Stimulated activated CD8-positive, alpha-beta memory T cell treated with anti-CD3 and anti-CD28 coated beads, Interleukin-15, amount 100 ng/mL, for 48 hours (primary cell): ENCODE measurements around the gene JOSD1.

Experiments used
- DNase-seq, 2 donors: peaks; one replicate each; pipeline ENCODE4 v3.0.0-alpha.2; 2020; ENCODE audit warnings: low read depth in 2 of 2

Gene JOSD1

DNA sequence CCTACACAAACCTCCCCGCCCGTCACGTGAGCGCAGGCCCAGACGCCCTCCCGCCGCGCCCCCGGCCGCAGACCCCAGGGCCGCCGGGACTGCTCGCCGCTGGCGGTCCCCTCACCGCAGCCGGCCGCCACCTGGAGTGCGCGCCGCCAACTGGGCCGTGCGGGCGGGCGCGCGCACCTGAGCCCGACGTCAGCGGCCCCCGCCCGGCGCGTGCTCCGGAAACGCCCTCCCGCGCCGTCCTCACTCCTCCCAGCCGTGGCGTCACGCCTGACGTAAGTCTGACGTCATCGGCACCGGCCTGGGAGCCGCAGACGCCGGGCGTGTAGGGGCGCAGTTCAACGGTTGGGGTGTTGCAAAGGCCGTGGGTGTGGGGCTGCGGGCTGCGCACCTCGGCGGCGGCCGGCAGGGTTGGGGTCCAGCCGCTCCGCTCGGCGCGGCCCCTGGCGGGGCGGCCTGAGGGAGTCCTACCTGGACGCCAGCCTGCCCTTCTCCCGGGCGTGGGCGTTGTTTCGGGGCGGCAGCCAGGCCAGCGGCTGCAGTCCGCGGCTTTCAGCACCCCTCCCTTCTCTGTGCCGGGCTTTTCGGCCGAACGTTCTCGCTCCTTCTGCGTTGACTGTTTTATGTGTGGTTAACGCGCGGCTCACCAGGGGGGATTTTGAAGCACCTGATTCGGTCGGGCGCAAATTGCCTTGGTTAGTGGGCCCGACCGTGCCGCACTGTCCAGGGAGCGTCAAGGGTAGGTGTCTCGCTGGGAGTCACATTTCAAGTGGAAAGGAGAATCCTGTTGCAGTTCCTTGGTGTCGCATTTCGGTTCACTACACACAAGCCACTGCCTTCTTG lies at the start of gene JOSD1:
Gene JOSD1, minus strand, starts transcription at position 155 of the 840 bp plus-strand sequence. CDS start 956 bp downstream, outside the sequence.
- DNase-seq, result peak; percentile 95 to 98

DNA sequence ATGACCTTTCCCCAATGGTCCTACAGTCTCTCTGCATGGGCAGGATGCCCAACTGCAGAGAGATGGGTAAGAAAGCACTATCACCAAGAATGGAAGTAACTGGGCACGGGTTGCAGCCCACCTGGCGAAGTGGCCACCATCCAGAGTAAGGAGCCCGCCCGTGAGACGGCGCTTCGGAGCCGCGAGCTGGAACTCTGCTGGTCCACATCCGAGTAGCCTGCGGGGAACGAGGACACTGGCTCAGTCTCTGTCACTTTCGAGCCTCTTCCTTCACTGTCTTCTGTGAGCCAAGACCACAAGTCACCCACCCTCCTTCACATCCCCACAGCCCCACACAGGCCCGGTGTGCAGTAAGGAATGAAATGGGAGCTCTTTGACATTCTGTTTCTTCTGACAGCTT lies 49.4 kb upstream of the JOSD1 start:
- no peak for DNase-seq

DNA sequence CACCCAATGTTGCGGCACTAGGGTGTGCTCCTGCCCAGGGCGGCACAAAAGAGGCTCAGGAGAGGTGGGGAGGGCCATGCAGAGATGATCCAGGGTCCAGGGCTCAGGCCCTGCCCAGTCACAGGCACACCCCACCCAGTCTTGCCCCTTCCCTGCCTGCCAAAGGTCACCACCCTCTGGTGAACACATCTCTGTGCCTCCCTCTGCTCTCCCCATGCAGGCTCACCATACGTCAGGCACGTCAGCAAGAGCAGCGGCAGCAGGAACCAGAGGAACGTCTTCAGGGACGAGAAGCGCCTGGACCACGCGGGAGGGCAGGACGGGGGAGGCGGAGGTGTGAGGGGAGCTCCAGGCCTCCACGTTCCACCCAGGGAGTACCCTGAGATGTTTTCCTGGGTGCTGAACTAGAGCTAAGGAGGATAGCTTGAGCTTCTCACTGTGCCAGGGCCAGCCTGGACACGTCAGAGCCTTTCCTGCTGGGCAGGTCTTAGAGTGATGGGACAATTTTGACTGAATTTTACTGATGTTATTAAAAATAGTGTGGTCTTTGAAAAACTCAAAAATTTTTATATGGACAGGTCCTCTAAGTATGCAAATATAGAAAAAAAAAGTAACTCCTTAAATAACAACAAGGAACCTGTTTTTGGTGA lies 47.9 kb upstream of the JOSD1 start:
- no peak for DNase-seq

DNA sequence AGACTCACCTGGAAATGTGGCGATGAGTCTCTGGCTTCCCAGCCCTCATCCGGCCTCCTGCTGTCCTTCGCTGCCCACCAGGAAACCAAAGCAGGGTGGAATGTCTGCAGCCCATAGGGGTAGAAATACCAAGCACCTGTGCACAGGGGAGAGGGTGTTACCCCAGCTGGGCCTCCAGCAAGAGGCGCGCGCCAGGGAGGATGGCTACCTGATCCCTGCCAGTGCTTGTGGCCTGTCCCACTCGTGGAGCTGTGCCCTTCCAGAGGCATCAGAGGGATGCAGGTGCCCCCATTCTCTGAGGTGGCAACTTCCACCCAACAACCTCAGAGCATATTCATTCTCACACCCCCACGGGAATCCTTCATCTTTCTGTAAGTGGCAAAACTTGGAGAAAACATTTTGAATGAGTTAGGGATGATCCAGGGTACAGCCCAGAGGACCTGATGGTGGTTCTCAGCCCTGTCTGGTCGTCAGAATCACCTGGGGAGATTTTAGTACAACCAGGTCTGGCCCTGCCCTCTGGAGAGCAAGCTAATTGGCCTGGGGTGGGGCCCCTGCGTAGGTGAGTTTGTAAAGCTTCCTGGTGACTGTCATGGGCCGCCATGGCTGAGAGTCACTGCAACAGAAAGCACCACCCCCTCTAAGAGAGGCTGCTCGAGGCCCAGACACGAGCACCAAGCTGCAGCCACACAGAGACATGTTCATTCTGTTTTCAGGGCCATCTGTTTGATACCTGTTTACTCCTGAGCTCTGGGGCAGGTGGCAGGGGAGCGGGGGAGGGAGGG lies 45.1 kb upstream of the JOSD1 start:
- no peak for DNase-seq

DNA sequence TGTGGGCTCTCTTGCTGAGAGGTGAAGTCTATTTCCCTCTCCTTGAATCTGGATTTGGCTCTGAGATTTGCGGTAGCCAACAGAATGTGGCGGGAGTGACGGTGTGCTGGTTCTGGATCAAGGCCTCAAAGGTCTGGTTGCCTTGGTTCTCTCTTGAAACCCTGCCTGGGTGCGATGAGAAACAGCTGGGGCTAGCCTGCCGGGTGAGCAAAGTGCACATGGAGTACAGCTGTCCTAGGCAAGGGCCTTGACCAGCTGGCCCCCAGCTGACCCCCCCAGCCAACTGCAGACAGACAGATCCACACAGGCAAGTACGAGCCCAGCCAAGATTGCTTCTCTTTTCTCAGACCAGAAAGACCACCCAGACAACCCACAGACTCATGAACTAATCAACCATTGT lies 44.2 kb upstream of the JOSD1 start:
- no peak for DNase-seq

DNA sequence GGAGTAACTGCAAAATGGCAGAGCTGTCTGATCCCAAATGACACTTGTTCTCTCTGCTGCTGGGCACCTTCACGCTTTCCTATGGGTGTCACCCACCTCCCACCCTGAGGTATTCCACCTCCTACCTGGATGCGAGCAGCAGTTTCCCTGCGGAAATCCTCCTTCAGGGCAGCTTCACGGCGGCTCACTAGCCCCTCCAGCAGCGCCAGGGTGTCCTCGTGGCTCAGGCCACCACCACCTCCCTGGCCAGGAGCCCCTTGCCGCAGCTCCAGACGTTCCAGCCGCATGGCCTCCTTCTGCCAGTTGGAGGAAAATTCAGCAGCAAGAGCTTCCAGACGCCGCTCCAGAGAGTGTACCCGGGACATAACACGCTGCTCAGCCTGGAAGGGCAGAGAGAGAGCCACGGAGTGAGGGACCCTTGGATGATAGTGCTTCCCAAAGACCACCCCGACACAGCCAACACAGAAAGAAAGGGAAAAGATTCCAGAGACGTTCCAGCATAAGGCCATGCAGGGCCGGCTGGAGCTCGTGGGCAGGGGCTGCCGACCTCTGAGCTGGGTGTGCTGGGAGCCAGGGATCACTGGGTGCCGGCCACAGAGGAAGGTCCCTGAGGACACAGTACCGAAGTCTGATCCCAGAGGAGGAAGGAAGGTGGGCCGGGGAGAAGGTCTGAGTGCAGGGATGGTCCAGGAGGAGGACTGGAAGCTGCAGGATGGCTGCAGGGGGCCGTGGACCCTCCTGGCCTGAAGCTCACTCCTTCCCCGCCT lies 41.6 kb upstream of the JOSD1 start:
- DNase-seq, result no peak

DNA sequence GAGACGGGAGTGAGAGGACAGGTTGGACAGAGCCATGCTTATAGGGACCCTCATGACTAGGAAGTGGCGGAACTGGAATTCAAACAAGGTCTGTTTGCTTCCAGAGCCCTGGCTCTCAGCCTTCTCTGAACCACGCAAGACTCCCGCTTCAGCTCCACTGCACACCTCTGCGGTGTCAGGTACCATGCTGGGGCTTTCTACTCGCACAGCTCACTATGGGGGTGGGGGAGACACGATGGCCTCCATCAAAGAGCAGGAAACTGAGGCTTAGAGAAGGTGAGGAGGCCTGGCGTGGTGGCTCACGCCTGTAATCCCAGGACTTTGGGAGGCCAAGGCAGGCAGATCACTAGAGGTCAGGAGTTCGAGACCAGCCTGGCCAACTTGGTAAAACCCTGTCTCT lies 40.8 kb upstream of the JOSD1 start:
- no peak for DNase-seq

DNA sequence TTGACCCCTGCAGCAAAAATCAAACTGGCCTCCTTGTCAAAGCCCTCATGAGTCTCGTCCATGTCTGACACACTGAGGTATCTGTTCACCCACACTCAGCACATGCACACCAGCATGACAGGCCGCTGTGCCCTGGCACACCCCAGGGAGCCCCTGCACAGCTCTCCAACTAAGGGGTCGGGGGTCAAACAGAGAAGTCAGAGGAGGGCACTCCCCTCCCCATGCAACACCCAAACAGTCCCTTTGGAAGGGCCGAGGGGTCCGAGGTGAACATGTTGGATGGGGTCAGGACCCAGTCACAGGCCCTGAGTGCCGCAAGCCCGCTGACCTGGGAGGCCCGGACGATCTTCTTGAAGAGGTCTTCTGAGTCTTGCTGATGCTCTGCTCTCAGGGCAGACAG lies 40.4 kb upstream of the JOSD1 start:
- DNase-seq, result no peak

DNA sequence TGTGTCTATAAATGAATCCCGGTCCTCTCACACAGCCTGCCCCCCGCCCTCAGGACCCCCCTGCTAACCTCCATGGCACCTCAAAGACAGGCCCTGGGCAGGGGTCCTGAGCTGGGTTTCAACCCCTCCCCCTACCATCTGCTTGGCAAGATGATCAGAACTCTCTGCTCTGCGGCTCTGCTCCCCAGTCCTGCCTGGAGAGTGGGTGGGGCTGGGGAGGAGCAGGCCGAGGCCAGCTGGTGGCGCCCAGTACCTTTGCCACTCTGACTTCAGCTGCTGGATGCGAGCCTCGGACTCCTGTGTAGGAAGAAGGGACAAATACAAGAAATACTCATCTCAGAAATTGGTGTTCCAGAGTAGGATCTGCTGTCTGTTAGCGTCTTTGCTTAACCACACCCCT lies 40.0 kb upstream of the JOSD1 start:
- no peak for DNase-seq

DNA sequence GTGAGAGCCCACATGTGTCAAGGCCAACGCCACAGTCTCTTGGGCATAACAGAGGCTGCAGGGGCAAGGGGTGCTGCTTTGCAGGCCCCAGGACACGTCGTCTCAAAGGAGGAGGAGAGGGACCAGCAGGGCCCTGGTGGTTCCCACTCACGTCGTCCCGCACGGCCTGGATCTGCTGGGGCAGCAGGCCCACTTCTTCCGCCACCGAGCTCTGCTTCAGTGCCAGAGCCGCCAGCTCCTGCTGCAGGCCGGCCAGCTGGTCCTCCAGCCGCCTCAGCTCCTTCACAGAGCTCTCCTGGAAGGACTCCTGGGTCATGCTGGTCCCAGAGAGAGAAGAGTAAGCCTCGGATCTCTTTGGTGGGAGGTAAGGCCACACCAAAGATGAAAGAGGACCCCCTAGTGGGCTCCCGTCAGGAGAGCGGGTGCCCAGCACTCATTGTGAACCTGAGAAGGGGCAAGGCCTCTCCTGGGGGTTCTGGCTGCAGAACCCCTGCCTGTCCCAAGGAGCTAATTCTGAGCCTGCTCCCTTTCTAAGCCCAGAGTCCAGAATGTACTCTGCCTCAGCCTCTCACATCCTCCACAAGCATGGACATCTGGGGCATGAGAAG lies 39.5 kb upstream of the JOSD1 start:
- DNase-seq, result no peak

DNA sequence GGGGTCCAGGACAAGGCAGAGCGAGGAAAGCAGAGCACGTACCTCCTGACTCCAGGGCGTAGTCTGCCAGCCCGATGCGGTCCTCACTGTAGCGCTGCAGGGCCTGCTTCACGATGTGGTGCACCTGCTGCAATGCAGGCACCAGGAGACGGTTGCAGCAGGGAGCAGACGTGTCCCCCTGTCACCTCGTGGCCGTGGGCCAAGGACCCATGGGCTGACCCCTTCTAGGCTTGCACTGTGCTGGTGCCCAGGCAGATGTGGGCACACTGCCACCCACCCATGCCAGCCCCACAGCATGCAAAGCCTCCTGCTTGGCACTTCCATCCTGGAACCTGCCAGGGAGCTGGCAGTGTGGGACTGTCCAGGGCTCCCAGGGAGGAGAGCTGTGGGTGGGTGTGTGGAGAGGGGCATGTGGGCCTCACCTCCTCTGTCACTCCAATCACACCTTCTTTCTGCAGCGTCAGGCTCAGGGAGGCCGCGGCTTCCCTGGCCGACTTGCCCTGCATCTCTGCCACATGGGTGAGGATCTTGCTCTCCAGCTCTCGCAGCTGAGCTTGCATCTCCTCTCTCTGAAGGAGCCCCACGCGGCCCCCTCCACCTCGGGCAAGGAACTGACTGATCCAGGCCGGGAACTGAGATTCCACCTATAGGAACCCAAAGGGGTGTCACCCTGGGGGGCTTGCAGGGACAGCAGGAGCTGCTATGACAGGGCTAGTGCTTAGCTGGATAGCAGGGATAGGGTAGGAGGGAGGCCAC lies 38.7 kb upstream of the JOSD1 start:
- no peak for DNase-seq

DNA sequence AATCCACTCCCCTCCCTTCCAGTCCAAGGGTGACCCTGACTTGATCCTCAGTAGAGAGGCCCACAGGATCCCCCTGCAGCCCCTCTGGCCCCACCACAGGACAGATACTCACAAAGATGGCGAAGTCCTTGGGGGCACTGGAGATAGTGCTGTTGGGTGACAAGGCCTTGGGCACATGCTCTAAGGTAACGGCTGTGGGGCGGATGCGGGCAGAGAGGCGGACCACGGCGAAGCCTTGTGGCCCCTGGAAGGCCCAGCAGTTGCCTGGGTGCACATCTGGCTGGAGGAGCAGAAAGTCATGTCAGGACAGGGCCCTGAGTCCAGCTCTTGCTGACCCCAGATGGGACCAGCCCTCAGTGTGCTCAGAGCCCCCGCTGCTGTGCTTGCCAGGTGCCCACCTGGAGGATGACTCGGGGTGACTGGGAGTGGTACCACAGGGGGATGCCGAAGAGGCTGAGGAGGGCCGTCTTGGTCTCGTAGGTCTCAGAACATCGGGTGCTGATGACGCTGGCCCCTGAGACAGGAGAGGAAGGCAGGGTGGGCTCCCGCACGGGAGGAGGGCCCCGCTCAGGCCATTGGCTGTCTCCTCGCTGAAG lies 37.8 kb upstream of the JOSD1 start:
- no peak for DNase-seq

DNA sequence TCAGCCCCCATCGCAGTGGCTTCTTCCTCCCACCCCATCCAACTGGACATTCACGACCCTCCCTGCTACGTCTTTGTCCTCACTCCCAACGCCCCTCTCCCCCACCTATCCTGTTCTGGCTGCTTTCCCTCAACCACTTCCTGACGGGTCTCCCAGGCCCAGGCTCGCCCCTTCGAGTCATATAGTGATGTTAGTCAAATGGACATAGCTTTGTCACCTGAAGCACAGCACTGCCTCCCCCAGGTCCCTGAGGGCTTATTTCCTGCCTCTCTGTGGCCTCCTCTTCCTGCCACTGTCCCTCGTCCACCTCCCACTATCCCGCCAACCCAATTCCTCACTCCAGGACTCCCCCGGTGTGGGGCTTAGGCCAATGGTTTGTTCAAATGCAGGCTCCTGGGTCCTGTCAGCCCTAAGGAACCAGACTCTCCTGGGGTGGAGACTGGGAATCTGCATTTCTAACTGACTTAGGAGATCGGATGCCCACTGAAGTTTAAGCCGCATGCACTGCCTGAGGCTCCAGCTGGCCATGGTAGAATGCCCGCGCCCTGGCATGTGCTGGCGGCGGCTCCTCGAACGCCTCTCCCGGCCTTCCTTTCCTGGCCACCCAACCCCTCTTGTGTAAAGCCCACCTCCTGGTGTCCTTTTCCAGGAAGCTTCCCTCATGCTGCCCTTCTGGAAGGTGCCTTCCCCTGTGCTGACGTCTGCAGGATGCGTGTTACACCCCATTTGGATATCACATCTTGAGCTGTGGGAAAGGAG lies 36.7 kb upstream of the JOSD1 start:
- no peak for DNase-seq

DNA sequence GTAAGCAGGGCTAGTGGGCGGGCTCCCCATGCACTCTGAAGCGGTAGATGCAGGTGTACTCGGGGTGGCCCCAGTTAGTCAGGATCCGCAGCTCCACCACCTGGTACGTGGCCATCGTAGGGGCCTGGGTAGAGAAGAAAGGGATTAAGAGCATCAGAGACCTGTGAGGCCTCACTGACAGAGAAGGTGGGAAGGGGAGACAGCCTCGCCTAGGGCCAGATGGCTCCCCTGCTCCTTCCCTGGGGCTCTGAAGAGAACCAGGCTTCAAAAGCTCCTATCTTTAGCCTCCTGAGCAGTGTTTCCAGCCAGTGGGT lies 35.5 kb upstream of the JOSD1 start:
- no peak for DNase-seq

DNA sequence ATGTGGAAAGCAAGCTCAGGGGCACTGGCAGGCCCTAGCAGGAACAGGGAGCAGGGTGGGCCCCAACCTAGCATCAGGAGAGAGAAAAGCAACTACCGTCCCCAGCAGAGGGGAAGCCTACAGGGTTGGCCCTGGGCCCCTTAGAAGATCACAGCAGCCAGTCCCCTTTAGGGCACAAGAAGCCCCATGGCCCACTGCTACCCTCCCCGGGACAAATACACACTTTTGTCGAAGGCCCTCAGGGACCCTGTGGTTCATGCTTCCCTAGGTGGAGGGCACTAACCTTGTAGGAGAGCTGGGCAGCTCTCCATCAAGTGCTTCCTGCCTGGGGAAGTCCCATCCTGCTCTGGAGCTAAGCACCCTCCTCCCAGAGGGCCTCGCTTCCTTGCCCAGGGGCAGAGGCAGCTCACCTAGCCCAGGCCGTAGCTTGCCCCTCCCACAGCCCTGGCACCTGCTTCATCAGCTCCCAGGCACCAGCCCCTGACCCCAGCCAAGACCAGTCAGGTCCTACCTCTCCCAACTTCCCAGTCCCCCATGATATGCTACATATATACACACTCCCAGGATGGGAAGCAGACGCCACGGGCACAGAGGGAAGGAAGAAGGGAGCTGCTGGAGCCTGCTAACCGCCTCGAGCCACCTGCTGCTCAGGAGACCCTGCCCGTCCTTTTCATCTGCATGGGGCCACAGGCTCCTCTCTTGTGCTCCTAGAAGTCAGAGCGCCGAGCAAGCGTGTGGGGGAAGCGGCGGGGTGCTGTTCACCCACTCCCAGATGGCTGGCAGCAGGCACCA lies 34.9 kb upstream of the JOSD1 start:
- DNase-seq, result no peak

DNA sequence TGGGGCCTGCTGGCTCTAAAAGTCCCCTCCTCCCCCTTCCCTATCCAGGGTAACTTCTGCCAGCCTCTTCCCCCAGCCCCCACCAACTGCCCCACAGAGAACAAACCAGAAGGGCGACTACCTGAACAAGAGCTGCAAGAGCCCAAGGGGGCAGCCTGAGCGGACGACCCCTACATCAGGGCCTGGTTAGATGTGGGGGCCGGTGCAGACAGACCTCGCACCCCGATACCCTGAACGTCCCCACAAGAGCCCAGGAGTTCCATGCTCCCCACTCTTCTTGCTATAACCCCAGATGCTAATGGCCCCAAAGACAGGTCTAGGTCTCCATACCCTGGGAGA lies 34.4 kb upstream of the JOSD1 start:
- DNase-seq, result no peak

DNA sequence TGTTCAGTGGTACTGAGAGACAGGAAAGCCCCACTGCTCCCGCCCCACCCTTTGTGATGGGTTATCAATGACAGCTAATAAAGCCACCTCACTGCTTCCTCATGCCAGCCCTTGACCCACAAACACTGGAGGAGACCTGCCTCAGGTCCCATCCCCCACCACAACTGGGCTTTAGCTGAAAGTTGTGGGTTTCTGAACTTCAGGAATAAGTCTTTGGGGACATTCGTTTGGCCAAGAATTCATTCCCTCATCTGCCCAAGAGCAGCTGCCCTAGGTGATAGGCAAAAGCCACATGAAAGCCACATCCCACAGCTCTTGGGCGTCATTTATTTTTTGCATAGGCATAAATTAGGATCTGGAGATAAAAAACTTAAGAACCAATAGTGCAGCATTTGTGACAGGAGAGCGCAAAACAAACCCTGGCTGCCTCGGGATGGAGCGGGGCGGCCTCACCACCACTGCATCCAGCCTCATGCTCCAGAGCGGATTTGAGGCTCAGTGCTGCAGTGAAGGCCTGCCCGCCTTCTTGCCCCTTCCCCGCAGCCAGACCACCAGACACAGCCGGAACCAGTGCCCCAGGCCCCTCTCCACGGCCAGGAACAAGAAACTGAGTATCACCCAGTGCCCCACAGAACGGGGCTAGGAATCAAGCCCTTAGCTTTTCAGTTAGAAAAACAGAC lies 33.8 kb upstream of the JOSD1 start:
- no peak for DNase-seq

DNA sequence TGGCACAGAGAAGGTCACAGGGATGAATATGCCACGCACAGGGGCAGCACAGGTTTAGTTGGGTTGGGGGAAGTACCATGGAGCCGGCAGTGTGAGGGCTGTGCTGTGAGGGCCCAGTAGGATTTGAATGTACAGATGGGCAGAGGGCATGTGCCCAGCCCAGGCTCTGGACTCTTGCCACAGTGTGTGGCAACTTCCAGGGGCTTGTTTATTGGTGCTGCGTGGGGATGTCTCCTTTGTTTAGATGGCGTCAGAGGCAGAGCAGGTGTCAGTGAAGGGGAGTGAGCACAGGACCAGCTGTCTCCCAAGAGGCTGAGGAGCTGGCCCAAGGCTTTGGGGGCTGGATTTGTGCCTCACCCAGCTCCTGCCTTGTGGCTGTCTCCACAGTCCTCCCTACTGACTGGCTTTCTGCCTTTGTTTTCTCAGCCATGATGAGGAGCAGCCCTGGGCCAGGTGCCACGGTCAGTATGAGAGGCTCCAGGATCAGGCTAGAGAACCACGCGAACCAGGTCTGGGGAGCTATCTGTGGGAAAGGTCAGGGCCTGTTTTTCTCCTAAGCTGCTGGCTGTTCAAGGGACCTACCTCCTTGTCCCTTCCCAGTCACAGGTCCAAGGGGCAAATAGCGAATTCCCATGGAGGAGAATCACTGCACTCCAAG lies 33.1 kb upstream of the JOSD1 start:
- no peak for DNase-seq
